ENCODE measurements around the gene BTBD9. TPM values are rescaled to one million over a fixed set of nuclear protein-coding genes. Genes with fewer than 3 reads are reported as not detected.

The BTBD9 gene
- total and polyA plus RNA-seq, 9 of the 15 experiments (the other 6 are each of a cell fraction or from before 2014, with no cell fraction given): 0.08 to 1.6 (median 0.58) TPM

DNA sequence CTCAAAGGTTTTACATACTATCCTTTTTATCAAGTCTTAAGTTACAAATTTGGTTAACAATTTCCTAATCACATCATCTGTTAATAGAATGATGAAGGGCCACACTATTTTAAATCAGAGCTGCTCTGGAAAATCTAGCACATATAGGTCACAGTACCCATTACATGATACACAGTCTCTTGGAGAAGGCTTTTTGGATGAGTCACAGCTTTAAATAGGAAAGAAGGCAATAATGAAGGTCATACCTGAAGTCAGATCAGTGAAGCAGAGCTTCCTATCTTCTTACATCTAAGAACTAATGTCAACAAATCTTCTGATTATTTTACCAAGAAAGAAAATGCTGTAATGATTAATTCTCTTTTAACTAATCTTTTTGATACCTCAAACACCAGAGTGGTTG lies 248.5 kb downstream of the BTBD9 start:
- Histone ChIP-seq H3K27ac (ENCODE audit: extremely low read depth, low read depth, low read length) (no peak overlapping the region), H3K4me1 (replicated peaks in 1 of 2; ENCODE audit: control insufficient read depth in 2 of 2, insufficient read depth in 2 of 2, low read length in 2 of 2) (no peaks in the 10 kb centered on the region), H3K36me3 (ENCODE audit: control insufficient read depth, insufficient read depth, low read length) (no peaks in the 10 kb centered on the region), H3K79me2 (ENCODE audit: control insufficient read depth, insufficient read depth, low read length) (no peaks in the 10 kb centered on the region), H4K20me1 (replicated peaks; ENCODE audit: control insufficient read depth, insufficient read depth, low read length) (no peaks in the 10 kb centered on the region), H3K9me1 (ENCODE audit: control insufficient read depth, insufficient read depth, low read length) (no peaks in the 10 kb centered on the region), H2AFZ (ENCODE audit: low read depth, low read length) (no peak overlapping the region), H3K4me3 (no peak overlapping the region), H3K27me3 (ENCODE audit: control insufficient read depth in 2 of 2, insufficient read depth in 2 of 2, low read length in 2 of 2) (no peaks in the 10 kb centered on the region), H3K9ac (ENCODE audit: insufficient read depth in 1 of 2, low read depth in 2 of 2, low read length in 2 of 2) (no peak overlapping the region), H3K9me3 (replicated peaks; ENCODE audit: control insufficient read depth, insufficient read depth, low read depth, low read length) (no peaks in the 10 kb centered on the region), H3K4me2 (ENCODE audit: insufficient read depth, low read length) (no peak overlapping the region)
- intact Hi-C loops (cut with micrococcal nuclease) (no loop called here), in situ Hi-C loops (cut with MboI) (no loop called here)
- ChIA-PET CTCF (ENCODE audit: low intra/inter-chr PET ratio) (no interaction called here), POLR2A (interaction anchor here (0.7 to 1.1 kb wide), 2 partner anchors 23 to 42 kb away, joined by 3 to 5 read pairs; no protein-coding TSS in a partner anchor)
- DNase-seq (ENCODE audit: extremely low read depth in 1 of 4, low spot score in 3 of 4): no peak
- TF ChIP-seq ELF4 (CRISPR knock-in tag; IDR thresholded peaks at IDR 0.05): no peak
- TF ChIP-seq BCOR (IDR thresholded peaks at IDR 0.05): no peak
- no peak for TF ChIP-seq ZC3H4 (CRISPR knock-in tag; IDR thresholded peaks at IDR 0.05; ENCODE audit: borderline replicate concordance)
- no peak for TF ChIP-seq SPI1 (IDR thresholded peaks at IDR 0.05; ENCODE audit: borderline replicate concordance, low read depth, low read length)
- no peak for TF ChIP-seq ZNF507 (tag; conservative IDR thresholded peaks at IDR 0.05)
- TF ChIP-seq ZNF639 (CRISPR knock-in tag; conservative IDR thresholded peaks at IDR 0.05 in 1 of 2, IDR thresholded peaks at IDR 0.05 in 1 of 2): no peak
- TF ChIP-seq ZNF217 (CRISPR knock-in tag; IDR thresholded peaks at IDR 0.05): no peak
- TF ChIP-seq ZNF133 (CRISPR knock-in tag; IDR thresholded peaks at IDR 0.05): no peak
- TF ChIP-seq KDM1A (IDR thresholded peaks at IDR 0.05): no peak
- TF ChIP-seq, protein P1, sequence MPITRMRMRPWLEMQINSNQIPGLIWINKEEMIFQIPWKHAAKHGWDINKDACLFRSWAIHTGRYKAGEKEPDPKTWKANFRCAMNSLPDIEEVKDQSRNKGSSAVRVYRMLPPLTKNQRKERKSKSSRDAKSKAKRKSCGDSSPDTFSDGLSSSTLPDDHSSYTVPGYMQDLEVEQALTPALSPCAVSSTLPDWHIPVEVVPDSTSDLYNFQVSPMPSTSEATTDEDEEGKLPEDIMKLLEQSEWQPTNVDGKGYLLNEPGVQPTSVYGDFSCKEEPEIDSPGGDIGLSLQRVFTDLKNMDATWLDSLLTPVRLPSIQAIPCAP (CRISPR knock-in tag; IDR thresholded peaks at IDR 0.05; ENCODE audit: borderline replicate concordance): no peak
- TF ChIP-seq, protein P2, sequence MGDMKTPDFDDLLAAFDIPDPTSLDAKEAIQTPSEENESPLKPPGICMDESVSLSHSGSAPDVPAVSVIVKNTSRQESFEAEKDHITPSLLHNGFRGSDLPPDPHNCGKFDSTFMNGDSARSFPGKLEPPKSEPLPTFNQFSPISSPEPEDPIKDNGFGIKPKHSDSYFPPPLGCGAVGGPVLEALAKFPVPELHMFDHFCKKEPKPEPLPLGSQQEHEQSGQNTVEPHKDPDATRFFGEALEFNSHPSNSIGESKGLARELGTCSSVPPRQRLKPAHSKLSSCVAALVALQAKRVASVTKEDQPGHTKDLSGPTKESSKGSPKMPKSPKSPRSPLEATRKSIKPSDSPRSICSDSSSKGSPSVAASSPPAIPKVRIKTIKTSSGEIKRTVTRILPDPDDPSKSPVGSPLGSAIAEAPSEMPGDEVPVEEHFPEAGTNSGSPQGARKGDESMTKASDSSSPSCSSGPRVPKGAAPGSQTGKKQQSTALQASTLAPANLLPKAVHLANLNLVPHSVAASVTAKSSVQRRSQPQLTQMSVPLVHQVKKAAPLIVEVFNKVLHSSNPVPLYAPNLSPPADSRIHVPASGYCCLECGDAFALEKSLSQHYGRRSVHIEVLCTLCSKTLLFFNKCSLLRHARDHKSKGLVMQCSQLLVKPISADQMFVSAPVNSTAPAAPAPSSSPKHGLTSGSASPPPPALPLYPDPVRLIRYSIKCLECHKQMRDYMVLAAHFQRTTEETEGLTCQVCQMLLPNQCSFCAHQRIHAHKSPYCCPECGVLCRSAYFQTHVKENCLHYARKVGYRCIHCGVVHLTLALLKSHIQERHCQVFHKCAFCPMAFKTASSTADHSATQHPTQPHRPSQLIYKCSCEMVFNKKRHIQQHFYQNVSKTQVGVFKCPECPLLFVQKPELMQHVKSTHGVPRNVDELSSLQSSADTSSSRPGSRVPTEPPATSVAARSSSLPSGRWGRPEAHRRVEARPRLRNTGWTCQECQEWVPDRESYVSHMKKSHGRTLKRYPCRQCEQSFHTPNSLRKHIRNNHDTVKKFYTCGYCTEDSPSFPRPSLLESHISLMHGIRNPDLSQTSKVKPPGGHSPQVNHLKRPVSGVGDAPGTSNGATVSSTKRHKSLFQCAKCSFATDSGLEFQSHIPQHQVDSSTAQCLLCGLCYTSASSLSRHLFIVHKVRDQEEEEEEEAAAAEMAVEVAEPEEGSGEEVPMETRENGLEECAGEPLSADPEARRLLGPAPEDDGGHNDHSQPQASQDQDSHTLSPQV (IDR thresholded peaks at IDR 0.05): no peak
- TF ChIP-seq CSDE1 (IDR thresholded peaks at IDR 0.05): no peak
- no peak for FAIRE-seq
- ATAC-seq: no peak
- no TSS peak for BruUV-seq (replicated peaks)
